Measurements from ENCODE around the gene ESF1. TPM values are rescaled to one million over a fixed set of nuclear protein-coding genes. Genes with fewer than 3 reads are reported as not detected.
A peak's percentile ranks its signal among the peaks of the same experiment; 100 is the strongest.

The ESF1 gene
- total and polyA plus RNA-seq, 4 donors, result 3.5 to 7.3 (median 5.7) TPM

GRCh38 chr20:13791540-13792459 lies 7.1 kb upstream of the ESF1 start:
- Histone ChIP-seq H3K4me1 (ENCODE audit: control insufficient read depth in 4 of 4, insufficient read depth in 4 of 4, low read length in 3 of 4) (peaks cover 0 to 15% (median 5%) of the 10 kb centered on the region in 4 donors), H3K9me3 (ENCODE audit: control insufficient read depth in 4 of 4, low read length in 3 of 4) (no peaks in the 10 kb centered on the region), H3K4me3 (ENCODE audit: low read depth in 1 of 3, low read length in 3 of 3) (no peak overlapping the region), H3K36me3 (ENCODE audit: control insufficient read depth in 4 of 4, insufficient read depth in 3 of 4, low read depth in 1 of 4, low read length in 3 of 4) (peaks cover 11 to 38% (median 30%) of the 10 kb centered on the region in 4 donors), H3K27me3 (ENCODE audit: control insufficient read depth in 4 of 4, insufficient read depth in 4 of 4, low read length in 3 of 4) (no peaks in the 10 kb centered on the region), H3K27ac (ENCODE audit: low read depth in 1 of 2, low read length in 2 of 2) (no peak overlapping the region), H3K9ac (ENCODE audit: low read depth in 1 of 2, low read length in 2 of 2) (no peak overlapping the region)
- no peak for DNase-seq (ENCODE audit: low spot score)
- no peak for TF ChIP-seq RAD21 (IDR thresholded peaks at IDR 0.05)
- no peak for TF ChIP-seq MAX (IDR thresholded peaks at IDR 0.05)
- no peak for TF ChIP-seq FOXA2 (IDR thresholded peaks at IDR 0.05)
- 94% methylated on average over 2 of the region's 2 CpGs for WGBS

GRCh38 chr20:13790708-13791107 lies 6.0 kb upstream of the ESF1 start:
- H3K36me3 ChIP-seq (ENCODE audit: control insufficient read depth in 4 of 4, insufficient read depth in 3 of 4, low read depth in 1 of 4, low read length in 3 of 4), result peaks cover 8 to 31% (median 22%) of the 10 kb centered on the region in 4 donors
- TF ChIP-seq CTCF (IDR thresholded peaks at IDR 0.05; ENCODE audit: low read depth, low read length, missing input control) (no peak), FOXA1 (IDR thresholded peaks at IDR 0.05) (no peak), ZBTB33 (IDR thresholded peaks at IDR 0.05) (no peak), NR2F2 (IDR thresholded peaks at IDR 0.05) (no peak), JUND (IDR thresholded peaks at IDR 0.05) (no peak), RXRA (IDR thresholded peaks at IDR 0.05) (no peak), TAF1 (conservative IDR thresholded peaks at IDR 0.05) (no peak)
- H3K4me3 ChIP-seq (ENCODE audit: low read depth in 1 of 3, low read length in 3 of 3), result no peak overlapping the region
- H3K27me3 ChIP-seq (ENCODE audit: control insufficient read depth in 4 of 4, insufficient read depth in 4 of 4, low read length in 3 of 4), result no peaks in the 10 kb centered on the region
- no peak for DNase-seq (ENCODE audit: low spot score)
- H3K27ac ChIP-seq (ENCODE audit: low read depth in 1 of 2, low read length in 2 of 2), result no peak overlapping the region
- no peak overlapping the region for H3K9ac ChIP-seq (ENCODE audit: low read depth in 1 of 2, low read length in 2 of 2)
- peaks cover 0 to 25% (median 11%) of the 10 kb centered on the region in 4 donors for H3K4me1 ChIP-seq (ENCODE audit: control insufficient read depth in 4 of 4, insufficient read depth in 4 of 4, low read length in 3 of 4)
- no peaks in the 10 kb centered on the region for H3K9me3 ChIP-seq (ENCODE audit: control insufficient read depth in 4 of 4, low read length in 3 of 4)
- 91% methylated on average over 2 of the region's 2 CpGs for WGBS

GRCh38 chr20:13788167-13788834 lies 3.6 kb upstream of the ESF1 start:
- H3K4me3 ChIP-seq (ENCODE audit: low read depth in 1 of 3, low read length in 3 of 3), result no peak overlapping the region
- no peaks in the 10 kb centered on the region for H3K27me3 ChIP-seq (ENCODE audit: control insufficient read depth in 4 of 4, insufficient read depth in 4 of 4, low read length in 3 of 4)
- H3K27ac ChIP-seq (ENCODE audit: low read depth in 1 of 2, low read length in 2 of 2), result peak overlapping the region; percentile 65 to 83
- 4% methylated on average over 1 of the region's 1 CpG for WGBS
- DNase-seq (ENCODE audit: low spot score), result no peak
- peaks cover 3 to 35% (median 20%) of the 10 kb centered on the region in 4 donors for H3K4me1 ChIP-seq (ENCODE audit: control insufficient read depth in 4 of 4, insufficient read depth in 4 of 4, low read length in 3 of 4)
- H3K9me3 ChIP-seq (ENCODE audit: control insufficient read depth in 4 of 4, low read length in 3 of 4), result no peaks in the 10 kb centered on the region
- H3K36me3 ChIP-seq (ENCODE audit: control insufficient read depth in 4 of 4, insufficient read depth in 3 of 4, low read depth in 1 of 4, low read length in 3 of 4), result peaks cover 3 to 17% (median 11%) of the 10 kb centered on the region in 4 donors
- H3K9ac ChIP-seq (ENCODE audit: low read depth in 1 of 2, low read length in 2 of 2), result no peak overlapping the region
- no peak for TF ChIP-seq YY1 (IDR thresholded peaks at IDR 0.05)
- no peak for TF ChIP-seq REST (IDR thresholded peaks at IDR 0.05)
- TF ChIP-seq FOXA1 (IDR thresholded peaks at IDR 0.05), result no peak
- peak; percentile 33 to 69 for TF ChIP-seq RXRA (IDR thresholded peaks at IDR 0.05)
- TF ChIP-seq CTCF (IDR thresholded peaks at IDR 0.05; ENCODE audit: low read depth, low read length, missing input control), result peak; percentile 44
- TF ChIP-seq TAF1 (conservative IDR thresholded peaks at IDR 0.05), result no peak
- TF ChIP-seq SP1 (IDR thresholded peaks at IDR 0.05), result no peak
- TF ChIP-seq FOXA2 (IDR thresholded peaks at IDR 0.05), result peak; percentile 62
- TF ChIP-seq EGR1 (IDR thresholded peaks at IDR 0.05; ENCODE audit: low read depth in 2 of 2), result no peak
- TF ChIP-seq HNF4G (IDR thresholded peaks at IDR 0.05), result no peak

Data from liver (tissue), 9 donors.